ENCODE data around the gene C1orf56. TPM values are rescaled to one million over a fixed set of nuclear protein-coding genes. Genes with fewer than 3 reads are reported as not detected.

The C1orf56 gene, protein sequence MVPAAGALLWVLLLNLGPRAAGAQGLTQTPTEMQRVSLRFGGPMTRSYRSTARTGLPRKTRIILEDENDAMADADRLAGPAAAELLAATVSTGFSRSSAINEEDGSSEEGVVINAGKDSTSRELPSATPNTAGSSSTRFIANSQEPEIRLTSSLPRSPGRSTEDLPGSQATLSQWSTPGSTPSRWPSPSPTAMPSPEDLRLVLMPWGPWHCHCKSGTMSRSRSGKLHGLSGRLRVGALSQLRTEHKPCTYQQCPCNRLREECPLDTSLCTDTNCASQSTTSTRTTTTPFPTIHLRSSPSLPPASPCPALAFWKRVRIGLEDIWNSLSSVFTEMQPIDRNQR
- 2.4 and 2.9 TPM in 2 replicates for total RNA-seq

DNA sequence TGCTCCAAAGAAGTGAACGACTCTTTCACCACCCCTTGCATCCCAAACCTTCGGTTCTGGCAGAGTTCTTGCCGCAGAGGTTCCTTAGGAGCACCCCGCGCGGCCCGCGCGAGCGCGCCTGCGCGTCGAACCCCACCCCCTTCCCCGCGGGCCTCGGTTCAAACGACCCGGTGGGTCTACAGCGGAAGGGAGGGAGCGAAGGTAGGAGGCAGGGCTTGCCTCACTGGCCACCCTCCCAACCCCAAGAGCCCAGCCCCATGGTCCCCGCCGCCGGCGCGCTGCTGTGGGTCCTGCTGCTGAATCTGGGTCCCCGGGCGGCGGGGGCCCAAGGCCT lies at the start of gene C1orf56:
C1orf56 (plus strand) TSS at position 161 of the 334 bp plus-strand sequence; CDS start at position 258, 97 bp downstream.
- DNase-seq (ENCODE audit: extremely low read depth, low read depth, low spot score) = no peak

DNA sequence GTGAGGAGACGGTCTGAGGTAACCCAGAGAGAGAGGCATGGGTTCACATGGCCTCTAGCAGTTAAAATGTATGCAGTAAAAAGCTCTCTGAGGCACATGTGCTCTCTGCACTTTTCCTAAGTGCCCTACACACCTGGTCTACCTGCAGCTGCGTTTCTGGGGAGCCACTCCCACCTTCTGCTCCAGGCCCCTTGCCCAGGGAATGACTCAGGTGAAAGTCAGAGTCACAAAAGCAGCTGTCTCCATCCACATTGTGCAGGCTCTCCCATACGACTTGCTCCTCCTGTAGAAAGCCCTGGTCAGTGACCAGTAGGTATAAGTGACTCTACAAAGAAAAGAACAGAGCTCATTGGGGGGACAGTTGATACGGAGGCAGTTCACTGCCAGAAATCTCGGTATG lies 49.6 kb upstream of the C1orf56 start:
- no peak for DNase-seq (ENCODE audit: extremely low read depth, low read depth, low spot score)

DNA sequence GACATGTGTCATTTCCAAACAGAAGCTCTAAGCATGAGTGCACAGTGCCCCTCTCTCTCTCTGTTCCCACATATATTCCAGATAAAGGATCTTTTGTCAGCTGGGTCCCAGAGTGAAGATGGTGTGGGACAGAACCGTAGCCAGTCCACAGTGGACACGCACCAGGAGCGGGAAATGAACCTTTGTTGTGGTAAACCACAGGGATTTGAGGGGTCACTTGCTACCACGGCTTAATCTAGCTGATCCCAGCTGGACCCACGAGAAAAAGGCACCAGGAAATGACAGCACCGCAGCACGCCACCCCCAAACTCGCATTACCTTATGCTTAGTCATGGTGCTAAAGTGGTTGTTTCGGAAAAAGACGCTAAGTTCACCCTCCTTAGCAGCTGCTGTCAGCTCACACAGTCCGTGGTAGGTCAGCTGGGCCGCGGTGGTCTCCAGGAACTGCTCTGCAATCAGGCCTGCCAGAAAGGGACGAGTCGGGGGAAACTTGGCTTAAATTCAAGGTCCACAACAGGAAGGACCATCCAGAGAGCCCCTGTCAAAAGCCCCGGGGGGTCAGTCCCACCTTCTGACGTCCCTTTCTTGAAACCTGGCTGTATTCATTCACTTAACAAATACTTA lies 48.4 kb upstream of the C1orf56 start:
- DNase-seq (ENCODE audit: extremely low read depth, low read depth, low spot score) = no peak

DNA sequence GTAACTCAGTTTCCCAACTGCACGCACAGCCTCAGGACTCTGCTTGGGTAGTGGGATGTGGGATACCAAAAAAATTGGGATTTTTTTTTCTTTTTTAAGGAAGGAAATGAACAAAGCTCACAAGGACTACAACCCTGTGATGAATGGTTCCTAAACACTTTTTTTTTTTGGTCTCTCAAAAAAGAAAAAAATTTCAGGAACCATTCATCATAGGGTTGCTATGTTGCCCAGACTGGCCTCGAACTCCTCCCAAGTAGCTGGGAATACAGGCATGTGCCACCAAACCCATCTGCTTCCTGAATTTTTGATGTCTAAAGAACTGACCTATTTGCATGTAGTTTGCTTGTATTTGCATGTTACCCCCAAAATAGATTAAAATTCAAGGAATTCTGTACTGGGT lies 47.6 kb upstream of the C1orf56 start:
- DNase-seq (ENCODE audit: extremely low read depth, low read depth, low spot score) = no peak

DNA sequence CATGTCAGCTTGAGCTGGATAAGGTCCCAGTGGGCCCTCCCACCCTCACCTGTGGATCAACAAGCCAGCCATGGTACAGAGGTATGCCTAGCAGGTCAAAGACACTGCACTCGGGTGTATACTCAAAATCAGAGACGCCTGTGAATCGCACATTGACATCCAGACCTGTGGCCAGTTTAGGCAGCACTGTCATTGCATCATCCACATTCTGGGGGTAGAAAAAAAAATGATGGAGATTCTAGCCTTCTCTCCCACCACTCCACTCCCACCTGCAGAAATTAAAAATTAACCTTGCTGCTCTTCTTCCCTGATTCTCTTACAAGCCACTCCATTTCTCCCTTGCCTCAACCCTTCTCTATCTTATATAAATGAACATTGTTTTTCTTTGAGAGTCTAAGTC lies 47.1 kb upstream of the C1orf56 start:
- DNase-seq (ENCODE audit: extremely low read depth, low read depth, low spot score) = no peak

DNA sequence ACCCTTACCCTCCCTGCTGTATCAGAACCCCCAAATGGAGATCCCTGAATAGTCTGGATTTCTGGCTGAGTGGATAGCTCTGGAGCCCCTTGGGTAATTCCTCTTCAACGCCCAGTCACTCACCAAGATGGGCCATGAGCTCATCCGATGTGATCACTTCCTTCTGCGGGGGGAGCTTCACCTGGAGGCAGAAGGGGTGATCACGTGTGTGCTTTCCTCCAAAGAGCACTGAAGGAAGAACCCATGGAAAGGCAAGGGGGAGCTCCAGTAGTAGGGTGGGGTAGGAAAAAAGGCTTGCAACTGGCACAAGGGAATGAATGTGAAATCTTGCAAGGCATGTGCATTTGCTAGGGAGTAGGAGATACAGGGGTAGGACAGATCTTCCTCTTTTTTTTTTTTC lies 45.9 kb upstream of the C1orf56 start:
- DNase-seq (ENCODE audit: extremely low read depth, low read depth, low spot score) = no peak

DNA sequence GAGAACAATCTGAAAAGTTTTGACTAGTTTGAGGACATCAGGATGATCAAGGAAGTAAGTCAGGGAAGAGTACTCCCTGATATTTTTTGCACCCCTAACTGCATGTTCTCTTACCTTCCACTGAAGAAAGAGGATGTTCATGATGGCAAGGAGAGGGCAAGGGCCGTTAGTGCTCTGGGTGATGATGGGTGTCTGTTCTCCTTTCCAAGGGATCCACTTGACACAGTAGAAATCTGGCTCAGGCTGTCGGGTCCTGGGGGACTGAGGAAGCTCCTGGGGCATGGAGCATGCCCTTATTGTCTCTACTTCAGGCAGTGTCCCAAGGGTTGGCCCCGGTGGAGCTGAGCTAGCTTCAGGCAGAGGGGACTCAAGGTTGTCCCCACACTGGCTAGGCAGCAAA lies 45.5 kb upstream of the C1orf56 start:
- no peak for DNase-seq (ENCODE audit: extremely low read depth, low read depth, low spot score)

DNA sequence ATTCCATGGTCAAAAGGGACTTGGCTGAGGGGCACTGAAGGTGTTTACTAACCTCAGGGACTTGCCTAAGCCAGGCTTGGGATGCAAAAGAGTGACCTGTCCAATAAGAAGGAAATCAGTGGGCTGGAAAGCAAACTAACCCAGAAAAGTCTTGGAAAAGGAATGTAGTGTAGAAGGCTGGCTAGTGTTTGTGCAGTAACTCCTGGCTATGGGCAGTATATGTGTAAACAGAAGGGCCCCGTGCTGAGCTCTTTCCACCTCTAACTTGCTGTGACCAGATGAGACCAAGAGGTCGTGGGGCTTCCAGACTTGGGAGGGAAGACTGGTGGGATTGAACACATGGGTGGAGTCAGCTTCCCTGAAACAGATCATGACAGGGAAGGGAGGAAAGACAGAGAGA lies 44.9 kb upstream of the C1orf56 start:
- DNase-seq (ENCODE audit: extremely low read depth, low read depth, low spot score) = no peak

DNA sequence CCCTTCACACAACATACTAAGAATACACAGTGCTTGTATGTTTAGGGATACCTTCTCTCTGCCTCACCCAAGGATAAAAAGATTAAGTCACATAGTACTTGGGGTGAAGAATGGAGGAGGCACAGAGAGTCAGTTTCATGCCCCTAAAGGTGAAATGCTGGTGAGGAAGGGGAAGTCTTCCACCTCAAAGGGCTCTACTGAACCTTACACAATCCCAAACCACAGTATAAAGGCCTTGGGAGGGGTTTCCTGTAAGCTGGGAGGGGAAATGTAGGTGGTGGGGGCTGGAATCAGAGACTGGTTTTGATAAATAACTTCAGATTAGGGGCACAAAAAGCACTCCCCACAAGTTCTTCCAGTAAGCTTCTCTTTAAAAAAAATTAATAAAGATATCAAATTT lies 44.4 kb upstream of the C1orf56 start:
- DNase-seq (ENCODE audit: extremely low read depth, low read depth, low spot score) = no peak

DNA sequence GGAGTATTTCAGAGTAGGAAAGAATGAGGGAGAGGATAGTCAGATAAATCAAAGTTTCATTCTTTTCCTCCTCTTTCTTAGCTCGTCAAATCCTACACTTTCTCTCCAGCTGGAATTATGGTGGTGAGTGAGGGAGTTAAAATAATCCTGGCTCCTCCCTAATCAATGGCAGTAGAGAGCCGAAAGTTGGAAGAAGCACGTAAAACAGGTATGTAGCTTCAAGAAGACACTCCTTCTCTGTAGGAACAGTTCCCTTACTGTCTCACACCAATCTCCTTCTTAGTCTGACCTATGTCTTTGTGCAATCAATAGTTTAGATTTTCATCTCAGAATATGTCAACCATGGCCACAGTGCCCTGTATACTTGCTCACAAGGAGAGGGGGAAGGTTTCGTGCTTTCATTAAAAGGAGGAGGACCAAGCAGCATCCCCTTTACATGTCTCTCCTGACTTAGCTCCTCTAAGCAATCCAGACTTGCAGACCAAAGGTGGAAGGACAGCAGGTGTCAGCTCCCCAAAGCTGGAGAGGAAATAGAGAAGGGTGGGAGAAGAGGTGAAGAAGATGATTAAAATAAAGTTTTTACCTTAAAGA lies 41.7 kb upstream of the C1orf56 start:
- DNase-seq (ENCODE audit: extremely low read depth, low read depth, low spot score) = no peak

DNA sequence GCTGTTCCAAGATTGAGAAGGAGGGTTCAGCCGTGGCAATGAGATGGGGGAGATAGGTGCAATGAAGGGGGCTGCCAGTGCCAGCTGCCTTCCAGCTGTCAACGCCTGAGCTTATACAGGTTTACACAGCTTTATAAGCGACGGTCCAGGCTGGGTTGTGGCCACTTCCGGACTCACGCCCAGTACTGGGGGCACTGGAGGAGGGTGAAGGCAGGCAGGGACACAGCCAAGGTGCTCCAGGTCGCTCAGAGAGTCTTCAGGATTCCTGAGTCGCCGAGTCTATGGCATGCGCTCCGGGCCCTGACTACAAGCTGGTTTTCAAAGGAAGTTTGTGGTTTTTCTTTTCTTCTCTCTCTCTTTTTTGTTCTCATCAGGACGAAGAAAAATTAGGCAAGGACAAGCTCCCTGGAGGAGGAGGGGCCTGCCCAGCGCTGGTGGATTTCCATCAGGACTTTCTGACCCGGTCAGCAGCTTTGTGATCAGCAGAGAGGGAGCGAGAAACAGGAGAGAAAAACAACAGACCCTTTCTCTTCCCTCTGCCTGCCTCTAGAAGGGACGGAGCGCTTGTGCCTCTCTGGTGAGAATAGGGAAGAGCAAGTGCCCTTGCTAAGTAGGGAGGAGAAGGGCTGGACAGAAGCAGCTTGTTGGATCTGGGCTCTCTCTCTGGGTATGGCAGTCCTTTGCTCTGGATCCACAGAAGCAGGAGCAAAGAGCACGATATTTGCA lies 41.1 kb upstream of the C1orf56 start, which contains the start of gene MINDY1:
MINDY1 (minus strand) TSS at position 576 of the 726 bp plus-strand sequence. CDS start 4,285 bp downstream, outside the sequence.
- DNase-seq (ENCODE audit: extremely low read depth, low read depth, low spot score) = no peak

DNA sequence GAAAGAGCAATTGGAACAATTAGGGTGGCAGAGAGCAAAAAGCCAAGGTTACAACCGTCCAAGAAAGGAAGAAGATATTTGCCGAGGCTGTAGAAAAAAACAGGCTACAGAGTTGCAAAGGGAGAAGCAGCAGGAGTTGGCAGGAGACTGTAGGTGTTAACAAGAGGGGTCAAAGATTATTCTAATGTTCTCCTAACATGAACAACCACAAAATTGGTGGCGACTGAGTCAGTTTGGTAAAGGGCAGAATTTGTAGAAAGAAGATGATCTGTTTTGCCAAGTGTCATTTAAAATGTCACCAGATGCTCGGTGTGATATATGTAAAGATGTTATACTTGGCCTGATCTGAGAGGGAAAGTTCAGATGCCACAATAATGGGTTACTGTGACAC lies 39.7 kb upstream of the C1orf56 start:
- DNase-seq (ENCODE audit: extremely low read depth, low read depth, low spot score) = no peak

DNA sequence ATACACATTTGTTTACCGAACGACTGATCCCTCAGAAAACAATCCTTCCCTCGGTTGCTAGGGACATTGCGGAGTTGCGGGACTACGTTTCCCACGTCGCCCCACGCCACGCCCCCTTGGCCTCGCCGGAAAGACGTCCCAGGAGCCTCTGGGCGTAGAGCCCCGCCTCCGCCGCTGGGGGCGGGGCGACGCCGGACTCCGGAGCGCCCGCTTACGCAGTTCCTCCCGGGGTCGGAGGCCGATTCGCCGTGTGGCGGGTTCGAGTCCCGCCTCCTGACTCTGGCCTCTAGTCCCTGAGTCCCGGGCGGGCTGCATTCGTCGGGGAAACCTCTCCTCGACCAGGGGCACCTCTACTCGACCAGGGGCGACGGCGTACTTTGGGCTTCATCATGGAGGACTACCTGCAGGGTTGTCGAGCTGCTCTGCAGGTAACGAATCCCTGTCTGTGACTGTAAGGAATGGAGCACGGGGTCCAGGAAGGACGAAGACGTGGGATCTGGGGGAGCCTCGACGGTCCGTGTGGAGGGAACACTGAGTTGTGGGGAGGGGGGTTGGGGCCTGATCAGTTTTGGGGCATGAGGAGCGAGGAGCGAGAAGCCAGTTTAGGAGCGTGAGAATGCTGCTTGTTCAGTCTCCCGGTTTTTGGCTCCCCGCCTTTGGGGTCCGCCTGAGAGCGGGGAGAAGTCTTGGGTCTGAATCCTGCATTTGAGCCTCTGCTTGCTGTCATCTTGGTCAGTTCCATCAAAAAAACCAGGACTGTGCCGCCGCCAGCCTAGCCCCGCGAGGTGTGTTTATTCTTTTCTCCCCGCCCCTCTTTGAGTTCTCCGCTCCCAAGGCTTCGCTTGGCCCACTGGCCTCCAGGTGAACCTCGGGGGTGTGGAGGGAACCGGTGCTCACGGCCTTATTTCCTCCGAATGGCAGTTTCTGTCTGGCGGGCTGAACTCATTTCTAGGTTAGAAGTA lies 39.0 kb upstream of the C1orf56 start, which contains the start of gene PRUNE1:
PRUNE1 (plus strand) TSS at position 206 of the 962 bp plus-strand sequence; CDS start at position 390, 184 bp downstream.
- peak; percentile 95 for DNase-seq (ENCODE audit: extremely low read depth, low read depth, low spot score)

DNA sequence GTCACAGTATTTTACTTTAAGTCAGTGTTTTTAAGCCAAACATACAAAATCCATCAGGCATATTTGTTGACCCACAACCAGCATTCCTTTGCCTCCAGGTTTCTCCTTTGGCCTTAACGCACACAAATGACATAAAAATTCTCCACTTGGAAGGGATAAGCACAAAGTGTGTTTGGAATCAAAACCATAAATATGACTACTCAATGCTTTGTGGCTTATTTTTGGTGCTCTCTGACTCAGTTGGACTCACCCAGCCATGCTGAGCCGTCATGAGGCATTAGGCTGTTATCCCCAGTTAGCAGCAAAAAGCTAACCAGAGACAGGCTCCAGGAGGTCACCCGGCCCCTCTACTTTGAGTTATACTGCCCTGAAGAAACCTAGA lies 38.4 kb upstream of the C1orf56 start:
- no peak for DNase-seq (ENCODE audit: extremely low read depth, low read depth, low spot score)

DNA sequence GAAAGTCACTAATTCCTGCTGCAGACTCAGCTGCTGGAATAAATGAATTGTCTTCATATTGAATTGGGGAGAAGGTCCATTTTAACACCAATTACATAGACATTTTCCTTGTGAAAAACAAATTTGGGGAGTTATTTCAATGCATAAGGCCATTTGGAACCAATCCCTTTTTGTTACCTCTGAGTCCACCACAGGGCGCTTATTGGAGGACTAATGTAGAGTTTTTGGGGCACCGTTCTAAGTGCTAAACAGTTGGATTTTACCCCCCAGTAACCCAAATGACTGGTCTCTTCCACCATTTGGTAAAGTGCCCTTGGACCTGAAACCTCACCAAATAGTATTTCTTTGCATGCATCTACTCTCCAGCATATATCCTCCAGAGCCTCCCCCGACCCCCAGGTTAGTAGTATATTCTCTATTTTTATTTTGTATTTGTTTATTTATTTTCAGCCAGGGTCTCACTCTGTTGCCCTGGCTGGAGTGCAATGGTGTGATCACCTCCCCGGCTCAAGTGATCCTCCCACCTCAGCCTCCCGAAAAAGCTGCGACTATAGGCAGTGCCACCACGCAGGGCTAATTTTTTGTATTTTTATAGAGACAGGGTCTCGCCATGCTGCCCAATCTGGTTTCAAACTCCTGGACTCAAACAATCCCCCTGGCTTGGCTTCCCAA lies 37.7 kb upstream of the C1orf56 start:
- no peak for DNase-seq (ENCODE audit: extremely low read depth, low read depth, low spot score)

DNA sequence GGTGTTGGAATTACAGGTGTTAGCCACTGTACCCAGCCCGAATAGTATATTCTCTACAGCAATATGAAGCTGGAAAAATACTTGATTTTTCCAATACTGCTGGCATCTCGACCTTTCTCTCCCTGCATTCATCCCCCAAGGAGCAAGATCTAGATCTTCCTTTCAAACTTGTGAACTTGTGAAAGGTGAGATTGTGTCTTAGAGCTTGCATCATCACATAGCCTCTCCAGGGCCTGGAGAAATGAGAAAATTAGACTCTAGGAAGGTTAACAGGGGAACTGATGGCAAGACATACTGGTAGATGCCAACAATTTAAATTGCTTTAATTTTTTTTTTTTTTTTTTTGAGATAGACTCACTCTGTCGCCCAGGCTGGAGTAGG lies 37.2 kb upstream of the C1orf56 start:
- DNase-seq (ENCODE audit: extremely low read depth, low read depth, low spot score) = no peak

DNA sequence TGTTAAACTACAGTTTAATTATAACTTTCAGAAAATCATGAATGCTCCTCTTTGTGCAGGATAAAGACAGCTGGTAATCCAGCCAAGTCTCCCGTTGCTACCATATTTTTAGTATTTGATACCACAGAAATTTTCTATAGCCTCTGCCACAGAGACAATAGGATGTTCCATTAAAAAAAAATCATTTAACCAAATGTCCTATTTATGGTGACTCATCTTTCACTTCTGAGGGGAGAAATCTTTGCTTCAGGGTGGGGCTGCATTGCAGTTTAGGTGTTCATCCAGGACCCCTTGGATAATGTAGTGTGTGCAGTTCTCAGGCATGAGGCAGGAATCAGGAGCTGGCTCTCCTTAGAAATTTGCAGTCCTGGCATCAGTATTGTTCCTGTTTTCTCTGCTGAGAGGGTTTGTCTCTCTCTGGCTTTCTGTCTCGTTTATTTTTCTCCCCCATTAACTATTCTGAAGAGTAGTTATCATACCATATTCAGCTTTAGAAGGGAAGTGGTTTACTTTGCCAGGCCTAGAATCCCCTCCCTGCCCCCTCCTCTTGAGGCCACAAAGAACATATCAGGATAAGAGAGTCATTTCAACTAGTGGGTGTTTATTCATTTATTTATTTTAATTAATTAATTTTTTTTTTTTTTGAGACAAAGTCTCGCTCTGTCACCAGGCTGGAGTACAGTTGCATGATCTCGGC lies 36.2 kb upstream of the C1orf56 start:
- DNase-seq (ENCODE audit: extremely low read depth, low read depth, low spot score) = no peak

DNA sequence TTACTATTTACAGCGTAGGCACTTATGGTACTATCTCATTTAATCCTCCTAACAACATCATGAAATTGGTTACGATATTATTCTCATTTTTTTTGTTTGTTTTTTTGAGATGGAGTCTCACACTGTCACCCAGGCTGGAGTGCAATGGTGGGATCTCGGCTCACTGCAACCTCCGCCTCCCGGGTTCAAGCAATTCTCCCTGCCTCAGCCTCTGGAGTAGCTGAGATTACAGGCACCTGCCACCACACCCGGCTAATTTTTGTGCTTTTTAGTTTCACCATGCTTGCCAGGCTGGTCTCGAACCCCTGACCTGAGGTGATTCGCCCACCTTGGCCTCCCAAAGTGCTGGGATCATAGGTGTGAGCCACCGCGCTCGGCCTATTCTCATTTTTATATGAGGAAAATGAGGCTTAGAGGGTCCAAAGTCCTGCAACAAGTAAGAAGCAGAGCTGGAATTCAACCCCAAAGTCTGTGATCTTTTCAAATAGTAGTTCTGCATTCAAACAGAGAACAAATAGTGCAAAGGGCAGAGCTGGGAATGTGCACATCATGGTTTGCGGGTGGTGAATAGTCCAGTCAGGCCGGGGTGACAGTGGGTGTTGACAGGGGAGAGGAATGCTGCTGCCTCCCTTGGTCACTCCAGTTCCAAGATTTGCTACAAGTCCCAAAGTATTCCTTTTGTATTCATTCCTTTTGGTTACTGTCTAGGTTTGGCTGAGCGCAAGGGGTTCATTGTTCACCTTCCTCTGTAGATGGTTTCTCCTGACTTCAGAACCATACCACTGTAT lies 34.7 kb upstream of the C1orf56 start:
- DNase-seq (ENCODE audit: extremely low read depth, low read depth, low spot score) = no peak

Measured in glomerular endothelial cell (primary cell).